ENCODE data around the gene LDLRAD4. TPM values are rescaled to one million over a fixed set of nuclear protein-coding genes. Genes with fewer than 3 reads are reported as not detected.

The LDLRAD4 gene
- total RNA-seq, 1 experiment from 2014 or later, result 1.7 TPM

DNA sequence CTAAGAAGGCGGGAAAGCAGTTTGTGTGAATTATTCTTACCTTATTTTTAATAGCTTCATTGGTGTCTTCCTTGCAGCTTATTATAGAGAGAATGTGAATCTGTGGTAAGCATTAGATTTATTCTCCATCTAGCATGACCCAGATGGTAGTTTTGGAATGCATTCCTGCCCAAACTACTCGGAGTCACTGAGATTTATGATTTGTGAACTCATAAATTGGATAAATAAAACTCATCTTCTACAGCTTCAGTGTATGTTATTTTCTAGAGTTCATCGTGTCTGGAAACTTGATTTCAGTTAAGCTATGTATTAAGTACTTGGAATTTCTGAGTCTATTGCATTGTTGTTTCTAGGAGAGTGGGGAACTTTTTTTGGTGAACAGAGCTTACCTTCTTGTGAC is 337.3 kb downstream of the LDLRAD4 start:
- TF ChIP-seq EZH2 (IDR thresholded peaks at IDR 0.05; ENCODE audit: low read depth), result no peak
- TF ChIP-seq, protein P1, sequence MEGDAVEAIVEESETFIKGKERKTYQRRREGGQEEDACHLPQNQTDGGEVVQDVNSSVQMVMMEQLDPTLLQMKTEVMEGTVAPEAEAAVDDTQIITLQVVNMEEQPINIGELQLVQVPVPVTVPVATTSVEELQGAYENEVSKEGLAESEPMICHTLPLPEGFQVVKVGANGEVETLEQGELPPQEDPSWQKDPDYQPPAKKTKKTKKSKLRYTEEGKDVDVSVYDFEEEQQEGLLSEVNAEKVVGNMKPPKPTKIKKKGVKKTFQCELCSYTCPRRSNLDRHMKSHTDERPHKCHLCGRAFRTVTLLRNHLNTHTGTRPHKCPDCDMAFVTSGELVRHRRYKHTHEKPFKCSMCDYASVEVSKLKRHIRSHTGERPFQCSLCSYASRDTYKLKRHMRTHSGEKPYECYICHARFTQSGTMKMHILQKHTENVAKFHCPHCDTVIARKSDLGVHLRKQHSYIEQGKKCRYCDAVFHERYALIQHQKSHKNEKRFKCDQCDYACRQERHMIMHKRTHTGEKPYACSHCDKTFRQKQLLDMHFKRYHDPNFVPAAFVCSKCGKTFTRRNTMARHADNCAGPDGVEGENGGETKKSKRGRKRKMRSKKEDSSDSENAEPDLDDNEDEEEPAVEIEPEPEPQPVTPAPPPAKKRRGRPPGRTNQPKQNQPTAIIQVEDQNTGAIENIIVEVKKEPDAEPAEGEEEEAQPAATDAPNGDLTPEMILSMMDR (conservative IDR thresholded peaks at IDR 0.05), result no peak
- Histone ChIP-seq H3K36me3 (ENCODE audit: low read depth) (no peaks in the 10 kb centered on the region), H3K4me2 (no peak overlapping the region), H3K4me3 (no peak overlapping the region), H3K27ac (no peak overlapping the region), H3K9me3 (ENCODE audit: insufficient read depth, low read depth) (no peaks in the 10 kb centered on the region; the same call in 1 of the 2 replicates), H4K20me1 (ENCODE audit: insufficient read depth) (0 out of 2 replicates have a peak, but pooled peaks cover 4% of the 10 kb centered on the region), H3K9me2 (ENCODE audit: insufficient read depth) (no peaks in the 10 kb centered on the region), H3K27me3 (ENCODE audit: insufficient read depth, low read depth) (peaks cover 75% of the 10 kb centered on the region), H2AFZ (no peak overlapping the region), H3K79me2 (ENCODE audit: low read depth) (no peaks in the 10 kb centered on the region), H3K4me1 (replicated peaks; ENCODE audit: insufficient read depth) (no peaks in the 10 kb centered on the region), H3F3A (ENCODE audit: insufficient read depth, low read depth) (no peaks in the 10 kb centered on the region)
- CTCF ChIA-PET, result no interaction called here
- DNase-seq, result no peak
- POLR2A ChIA-PET (ENCODE audit: unreplicated experiment), result no interaction called here
- intact Hi-C loops (cut with micrococcal nuclease; ENCODE audit: unreplicated experiment), result loop anchor here (10.0 kb wide), 1 partner anchor 249 kb away; no protein-coding TSS in a partner anchor
- no TSS peak for BruUV-seq (replicated peaks)

DNA sequence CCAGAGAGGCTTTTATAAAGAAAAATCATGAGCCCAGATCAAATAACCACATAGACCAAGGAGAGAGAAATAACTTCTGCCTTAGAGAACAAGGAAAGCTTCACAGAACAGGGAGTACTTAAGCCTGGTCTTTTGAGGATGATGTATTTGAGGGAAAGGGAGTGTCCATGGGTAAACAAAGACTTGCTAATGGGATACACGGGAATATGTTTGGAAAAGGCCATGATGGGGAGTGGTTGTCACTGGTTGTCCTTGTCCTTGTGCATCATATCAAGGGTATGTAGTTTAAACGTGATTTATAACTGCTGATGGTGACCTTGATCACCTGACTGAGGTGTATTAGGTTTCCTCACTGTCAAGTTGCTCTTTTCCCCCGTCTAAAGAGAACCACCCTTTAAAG is 337.9 kb downstream of the LDLRAD4 start:
- Histone ChIP-seq H3K4me1 (replicated peaks; ENCODE audit: insufficient read depth) (no peaks in the 10 kb centered on the region), H3K9me2 (ENCODE audit: insufficient read depth) (no peaks in the 10 kb centered on the region), H3K27me3 (ENCODE audit: insufficient read depth, low read depth) (peaks cover 75% of the 10 kb centered on the region), H3F3A (ENCODE audit: insufficient read depth, low read depth) (no peaks in the 10 kb centered on the region), H3K79me2 (ENCODE audit: low read depth) (no peaks in the 10 kb centered on the region), H3K36me3 (ENCODE audit: low read depth) (no peaks in the 10 kb centered on the region), H3K9me3 (ENCODE audit: insufficient read depth, low read depth) (no peaks in the 10 kb centered on the region; the same call in 1 of the 2 replicates), H3K4me3 (no peak overlapping the region), H3K4me2 (no peak overlapping the region), H4K20me1 (ENCODE audit: insufficient read depth) (0 out of 2 replicates have a peak, but pooled peaks cover under 1% of the 10 kb centered on the region), H3K27ac (no peak overlapping the region), H2AFZ (no peak overlapping the region)
- intact Hi-C loops (cut with micrococcal nuclease; ENCODE audit: unreplicated experiment), result loop anchor here (10.0 kb wide), 1 partner anchor 248 kb away; no protein-coding TSS in a partner anchor
- DNase-seq, result no peak
- CTCF ChIA-PET, result no interaction called here
- BruUV-seq (replicated peaks), result no TSS peak
- TF ChIP-seq, protein P1 (conservative IDR thresholded peaks at IDR 0.05), result no peak
- TF ChIP-seq EZH2 (IDR thresholded peaks at IDR 0.05; ENCODE audit: low read depth), result no peak
- POLR2A ChIA-PET (ENCODE audit: unreplicated experiment), result no interaction called here

DNA sequence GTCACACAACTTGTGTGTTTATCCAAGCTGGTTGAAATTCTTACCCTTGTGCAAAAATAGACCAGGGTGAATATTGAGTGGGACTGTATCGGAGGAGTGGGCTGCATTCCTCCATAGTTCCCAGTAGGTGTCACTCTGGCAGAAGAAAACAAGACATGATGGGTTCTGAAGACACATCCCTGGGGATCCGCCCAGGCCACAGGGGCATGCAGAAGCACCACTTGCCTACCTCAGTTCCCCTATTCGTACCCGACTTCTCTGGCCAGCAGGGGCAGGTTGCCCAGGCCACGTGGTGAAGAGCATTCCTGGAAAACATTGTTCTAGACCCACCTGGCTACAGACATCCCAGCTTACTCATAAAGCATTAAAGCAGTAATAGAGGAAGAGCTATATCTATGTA is 339.6 kb downstream of the LDLRAD4 start:
- Histone ChIP-seq H3K27me3 (ENCODE audit: insufficient read depth, low read depth) (peaks cover 73% of the 10 kb centered on the region), H3K4me2 (no peak overlapping the region), H3K27ac (no peak overlapping the region), H3K9me3 (ENCODE audit: insufficient read depth, low read depth) (no peaks in the 10 kb centered on the region; the same call in 1 of the 2 replicates), H3K79me2 (ENCODE audit: low read depth) (no peaks in the 10 kb centered on the region), H3K4me3 (no peak overlapping the region), H3K9me2 (ENCODE audit: insufficient read depth) (no peaks in the 10 kb centered on the region), H3F3A (ENCODE audit: insufficient read depth, low read depth) (no peaks in the 10 kb centered on the region), H2AFZ (no peak overlapping the region), H3K36me3 (ENCODE audit: low read depth) (no peaks in the 10 kb centered on the region), H3K4me1 (replicated peaks; ENCODE audit: insufficient read depth) (no peaks in the 10 kb centered on the region), H4K20me1 (ENCODE audit: insufficient read depth) (no peaks in the 10 kb centered on the region)
- DNase-seq, result peak in 1 of 2 experiments; percentile 11
- no peak for TF ChIP-seq EZH2 (IDR thresholded peaks at IDR 0.05; ENCODE audit: low read depth)
- TF ChIP-seq, protein P1 (conservative IDR thresholded peaks at IDR 0.05), result peak; percentile 61
- no TSS peak for BruUV-seq (replicated peaks)
- CTCF ChIA-PET, result no interaction called here
- intact Hi-C loops (cut with micrococcal nuclease; ENCODE audit: unreplicated experiment), result loop anchor here (1.0 to 10.0 kb wide), 3 partner anchors 72 to 529 kb away; no protein-coding TSS in a partner anchor
- POLR2A ChIA-PET (ENCODE audit: unreplicated experiment), result no interaction called here

Measured in PC-9 (cell line).